Measurements from ENCODE around the gene SNN. TPM values are rescaled to one million over a fixed set of nuclear protein-coding genes. Genes with fewer than 3 reads are reported as not detected.

SNN gene
- total RNA-seq, 4 donors from 2014 or later, result 22.5 to 94.5 (median 78.1) TPM

- Histone ChIP-seq H3K27ac (no peak overlapping the region), H3K36me3 (no peaks in the 10 kb centered on the region), H3K9me3 (no peaks in the 10 kb centered on the region), H3K27me3 (no peaks in the 10 kb centered on the region), H3K4me1 (no peaks in the 10 kb centered on the region), H3K4me3 (no peak overlapping the region)
- intact Hi-C loops (cut with DNase I; ENCODE audit: low total_unique reads) (no loop called here), in situ Hi-C loops (cut with MboI; ENCODE audit: low sequenced_read_pairs in 4 of 4) (loop anchor here in 1 of 4 donors (10.0 kb wide), 1 partner anchor 218 kb away; no protein-coding TSS in a partner anchor)
- DNase-seq (no peak), ATAC-seq (no peak)
- no peak for TF ChIP-seq POLR2A (IDR thresholded peaks at IDR 0.05)
- TF ChIP-seq CTCF (IDR thresholded peaks at IDR 0.05 in 4 of 5, conservative IDR thresholded peaks at IDR 0.05 in 1 of 5), result no peak
These were observed 35.1 kb upstream of the SNN start for GRCh38 chr16:11633113-11633512.

- ATAC-seq, result no peak
- H3K36me3 ChIP-seq, result no peaks in the 10 kb centered on the region
- no peak overlapping the region for H3K4me3 ChIP-seq
- no peaks in the 10 kb centered on the region for H3K27me3 ChIP-seq
- H3K27ac ChIP-seq, result no peak overlapping the region
- in situ Hi-C loops (cut with MboI; ENCODE audit: low sequenced_read_pairs in 4 of 4), result loop anchor here in 1 of 4 donors (10.0 kb wide), 1 partner anchor 220 kb away; no protein-coding TSS in a partner anchor
- H3K4me1 ChIP-seq, result no peaks in the 10 kb centered on the region
- no peak for TF ChIP-seq CTCF (IDR thresholded peaks at IDR 0.05 in 4 of 5, conservative IDR thresholded peaks at IDR 0.05 in 1 of 5)
- no peak for TF ChIP-seq POLR2A (IDR thresholded peaks at IDR 0.05)
- H3K9me3 ChIP-seq, result no peaks in the 10 kb centered on the region
- no peak for DNase-seq
- intact Hi-C loops (cut with DNase I; ENCODE audit: low total_unique reads), result no loop called here
These were observed 33.9 kb upstream of the SNN start for GRCh38 chr16:11634312-11634711.

- ATAC-seq, result no peak
- DNase-seq, result no peak
- Histone ChIP-seq H3K9me3 (no peaks in the 10 kb centered on the region), H3K4me1 (peaks cover 4 to 6% of the 10 kb centered on the region in 2 donors), H3K4me3 (no peak overlapping the region), H3K36me3 (no peaks in the 10 kb centered on the region), H3K27ac (no peak overlapping the region), H3K27me3 (no peaks in the 10 kb centered on the region)
- TF ChIP-seq POLR2A (IDR thresholded peaks at IDR 0.05) (no peak), CTCF (IDR thresholded peaks at IDR 0.05 in 4 of 5, conservative IDR thresholded peaks at IDR 0.05 in 1 of 5) (no peak)
- intact Hi-C loops (cut with DNase I; ENCODE audit: low total_unique reads), result no loop called here
- in situ Hi-C loops (cut with MboI; ENCODE audit: low sequenced_read_pairs in 4 of 4), result loop anchor here in 1 of 4 donors (10.0 kb wide), 1 partner anchor 220 kb away; no protein-coding TSS in a partner anchor
These were observed 33.1 kb upstream of the SNN start for GRCh38 chr16:11635113-11635652.

- no peak overlapping the region for H3K27ac ChIP-seq
- H3K4me3 ChIP-seq, result no peak overlapping the region
- no peaks in the 10 kb centered on the region for H3K27me3 ChIP-seq
- peaks cover 8 to 10% of the 10 kb centered on the region in 2 donors for H3K4me1 ChIP-seq
- no peaks in the 10 kb centered on the region for H3K36me3 ChIP-seq
- no peak for DNase-seq
- TF ChIP-seq POLR2A (IDR thresholded peaks at IDR 0.05) (no peak), CTCF (IDR thresholded peaks at IDR 0.05 in 4 of 5, conservative IDR thresholded peaks at IDR 0.05 in 1 of 5) (no peak)
- ATAC-seq, result no peak
- intact Hi-C loops (cut with DNase I; ENCODE audit: low total_unique reads), result no loop called here
- in situ Hi-C loops (cut with MboI; ENCODE audit: low sequenced_read_pairs in 4 of 4), result loop anchor here in 1 of 4 donors (10.0 kb wide), 1 partner anchor 221 kb away; no protein-coding TSS in a partner anchor
- no peaks in the 10 kb centered on the region for H3K9me3 ChIP-seq
These were observed 32.5 kb upstream of the SNN start for GRCh38 chr16:11635679-11636171.
